ENCODE results near the gene GP1BA. TPM values are rescaled to one million over a fixed set of nuclear protein-coding genes. Genes with fewer than 3 reads are reported as not detected.

GP1BA gene
- total RNA-seq, 4 donors from 2014 or later: not detected

DNA sequence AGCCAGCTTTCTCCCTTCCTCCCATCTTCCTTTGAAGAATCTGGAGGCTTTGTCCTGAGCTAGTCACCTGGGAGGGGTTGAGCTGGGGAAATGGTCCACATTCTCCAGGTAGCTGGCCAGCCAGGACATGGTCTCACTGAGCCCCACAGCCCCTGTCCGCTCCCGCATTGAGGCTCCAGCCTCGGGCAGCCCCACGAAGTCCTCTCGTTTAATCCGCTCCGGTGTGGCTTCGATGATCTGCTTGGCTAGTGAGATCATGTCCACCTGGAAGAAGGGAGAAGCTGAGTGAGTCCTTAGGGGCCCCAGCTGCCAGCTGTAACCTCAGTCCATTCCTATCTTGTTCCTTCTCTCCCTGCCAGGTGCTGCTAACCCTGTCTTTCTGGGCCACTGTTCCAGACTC lies 38.2 kb downstream of the GP1BA start:
- ATAC-seq (ENCODE audit: low FRiP score) (no peak), DNase-seq (ENCODE audit: low spot score) (no peak)
- TF ChIP-seq, protein P1, sequence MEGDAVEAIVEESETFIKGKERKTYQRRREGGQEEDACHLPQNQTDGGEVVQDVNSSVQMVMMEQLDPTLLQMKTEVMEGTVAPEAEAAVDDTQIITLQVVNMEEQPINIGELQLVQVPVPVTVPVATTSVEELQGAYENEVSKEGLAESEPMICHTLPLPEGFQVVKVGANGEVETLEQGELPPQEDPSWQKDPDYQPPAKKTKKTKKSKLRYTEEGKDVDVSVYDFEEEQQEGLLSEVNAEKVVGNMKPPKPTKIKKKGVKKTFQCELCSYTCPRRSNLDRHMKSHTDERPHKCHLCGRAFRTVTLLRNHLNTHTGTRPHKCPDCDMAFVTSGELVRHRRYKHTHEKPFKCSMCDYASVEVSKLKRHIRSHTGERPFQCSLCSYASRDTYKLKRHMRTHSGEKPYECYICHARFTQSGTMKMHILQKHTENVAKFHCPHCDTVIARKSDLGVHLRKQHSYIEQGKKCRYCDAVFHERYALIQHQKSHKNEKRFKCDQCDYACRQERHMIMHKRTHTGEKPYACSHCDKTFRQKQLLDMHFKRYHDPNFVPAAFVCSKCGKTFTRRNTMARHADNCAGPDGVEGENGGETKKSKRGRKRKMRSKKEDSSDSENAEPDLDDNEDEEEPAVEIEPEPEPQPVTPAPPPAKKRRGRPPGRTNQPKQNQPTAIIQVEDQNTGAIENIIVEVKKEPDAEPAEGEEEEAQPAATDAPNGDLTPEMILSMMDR (IDR thresholded peaks at IDR 0.05): no peak

DNA sequence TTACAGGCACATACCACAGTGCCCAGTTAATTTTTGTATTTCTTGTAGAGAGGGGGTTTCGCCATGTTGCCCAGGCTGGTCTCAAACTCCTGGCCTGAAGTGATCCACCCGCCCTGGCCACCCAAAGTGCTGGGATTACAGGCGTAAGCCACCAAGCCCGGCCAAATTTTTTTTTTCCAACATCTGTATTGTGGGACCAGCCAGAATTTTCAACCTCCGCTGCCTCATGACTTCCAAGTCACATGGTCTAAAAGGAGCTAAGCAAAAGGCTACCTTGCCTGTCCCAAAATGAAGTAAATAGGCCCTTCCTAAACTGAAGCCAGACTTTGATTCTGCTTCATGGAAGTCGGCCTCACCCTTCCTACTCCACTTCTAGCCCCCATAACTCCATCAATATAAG lies 39.7 kb downstream of the GP1BA start:
- ATAC-seq (ENCODE audit: low FRiP score) (no peak), DNase-seq (ENCODE audit: low spot score) (no peak)
- TF ChIP-seq, protein P1 (IDR thresholded peaks at IDR 0.05): no peak

DNA sequence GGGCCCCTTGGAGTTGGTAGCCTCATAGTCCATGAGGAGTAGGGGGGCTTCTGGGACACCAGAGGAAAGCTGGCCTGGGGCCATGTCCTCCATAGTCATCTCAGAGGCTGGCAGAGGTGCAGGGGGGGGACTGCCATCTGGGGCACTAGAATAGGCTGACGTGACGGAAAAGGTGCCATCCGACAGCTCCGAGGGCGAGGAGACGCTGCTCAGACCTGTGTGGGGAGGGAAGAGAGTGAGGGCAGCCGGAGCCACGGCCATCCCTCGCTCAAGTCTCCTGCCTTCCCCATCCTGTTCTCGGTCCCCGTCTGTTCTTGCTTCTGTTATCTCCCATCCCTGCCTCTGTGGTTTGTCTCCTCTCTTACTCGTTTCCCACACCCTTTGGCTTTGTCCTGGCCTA lies 40.2 kb downstream of the GP1BA start:
- no peak for DNase-seq (ENCODE audit: low spot score)
- TF ChIP-seq, protein P1 (IDR thresholded peaks at IDR 0.05): no peak
- ATAC-seq (ENCODE audit: low FRiP score): no peak

DNA sequence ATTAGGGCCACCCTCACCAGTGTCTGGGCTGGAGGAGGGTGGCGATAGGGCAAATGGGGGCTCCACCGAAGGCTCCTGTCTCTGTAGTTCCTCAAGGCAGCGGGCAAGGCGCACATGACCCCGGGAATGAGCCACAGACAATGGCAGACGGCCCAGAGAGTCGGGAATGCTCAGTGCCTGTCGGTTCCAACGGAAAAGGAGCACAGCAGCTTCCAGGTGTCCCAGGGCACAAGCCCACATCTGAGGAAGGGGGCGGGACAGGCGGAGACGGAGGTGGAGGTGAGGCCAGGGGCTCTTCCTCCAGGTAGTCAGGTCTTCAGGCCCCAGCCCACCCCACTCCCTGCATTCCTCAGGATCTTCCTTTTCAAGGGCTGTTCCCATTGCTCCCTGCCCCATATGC lies 40.7 kb downstream of the GP1BA start:
- DNase-seq (ENCODE audit: low spot score): no peak
- TF ChIP-seq, protein P1 (IDR thresholded peaks at IDR 0.05): no peak
- no peak for ATAC-seq (ENCODE audit: low FRiP score)

DNA sequence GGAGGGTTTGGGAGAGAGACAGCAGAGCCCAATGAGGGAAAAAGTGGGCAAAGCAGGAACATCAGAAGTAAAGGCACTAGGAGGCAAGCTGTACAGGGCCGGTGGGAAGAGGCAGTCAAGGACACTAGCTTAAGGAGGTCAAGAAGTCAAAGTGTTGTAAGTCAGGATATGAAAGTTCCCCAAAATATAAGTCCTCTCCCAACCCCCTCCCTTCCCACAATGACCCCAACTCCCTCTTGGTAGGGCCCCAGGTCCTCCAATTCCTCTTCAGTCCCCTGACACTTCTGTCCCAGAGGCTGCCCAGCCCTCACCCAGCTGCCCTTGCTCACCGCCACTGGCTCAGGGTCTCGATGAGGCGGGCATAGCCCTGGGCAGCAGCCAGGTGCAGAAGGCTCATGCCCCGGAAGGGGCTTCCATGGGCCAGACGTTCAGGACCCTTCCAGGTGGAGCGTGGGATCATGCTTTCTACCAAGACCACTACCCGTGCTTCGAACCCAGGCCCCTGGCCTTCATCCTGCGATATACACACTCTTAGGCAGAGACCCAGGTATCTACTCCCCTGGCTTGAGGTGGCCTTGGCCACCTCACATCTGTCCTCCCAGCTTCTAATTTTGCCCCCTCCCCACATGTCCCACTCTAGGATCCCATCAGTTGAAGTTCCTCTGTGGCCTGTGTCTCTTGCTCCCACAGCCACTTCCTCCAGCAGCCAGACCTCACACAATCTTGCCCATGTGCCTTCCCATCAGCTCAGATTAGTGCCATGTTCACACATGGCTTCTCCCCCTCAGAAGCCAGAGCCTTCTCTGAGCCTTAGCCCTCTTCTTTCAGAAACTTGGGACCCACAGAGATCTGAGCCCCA lies 41.4 kb downstream of the GP1BA start:
- no peak for DNase-seq (ENCODE audit: low spot score)
- ATAC-seq (ENCODE audit: low FRiP score): no peak
- TF ChIP-seq, protein P1 (IDR thresholded peaks at IDR 0.05): no peak

DNA sequence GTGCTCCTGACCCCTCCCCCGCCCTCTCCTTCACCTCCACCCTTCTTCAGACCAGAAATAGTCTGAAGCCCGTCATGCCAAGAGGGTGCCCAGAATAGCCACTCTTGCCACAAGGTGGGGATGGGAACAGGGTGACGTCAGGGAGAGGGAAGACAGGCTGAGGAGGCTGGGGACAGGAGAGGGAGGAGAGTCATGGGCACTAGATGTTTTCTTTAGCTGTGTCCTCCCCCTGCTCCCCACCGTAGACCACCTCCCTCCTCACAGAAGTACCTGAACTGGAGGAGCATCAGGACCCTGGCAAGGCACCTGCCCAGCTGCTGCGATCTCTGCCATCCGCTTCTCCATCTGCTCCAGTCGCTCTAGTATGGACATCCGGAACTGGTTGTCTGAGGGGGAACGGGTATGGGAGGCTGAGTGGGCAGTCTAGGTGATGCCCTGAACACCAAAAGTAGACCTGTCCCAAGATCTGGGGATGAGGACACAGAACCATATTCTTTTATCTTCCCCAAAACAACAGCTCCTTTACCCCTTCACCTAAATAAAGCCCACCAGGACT lies 42.1 kb downstream of the GP1BA start:
- TF ChIP-seq, protein P1 (IDR thresholded peaks at IDR 0.05): no peak
- no peak for DNase-seq (ENCODE audit: low spot score)
- ATAC-seq (ENCODE audit: low FRiP score): no peak

DNA sequence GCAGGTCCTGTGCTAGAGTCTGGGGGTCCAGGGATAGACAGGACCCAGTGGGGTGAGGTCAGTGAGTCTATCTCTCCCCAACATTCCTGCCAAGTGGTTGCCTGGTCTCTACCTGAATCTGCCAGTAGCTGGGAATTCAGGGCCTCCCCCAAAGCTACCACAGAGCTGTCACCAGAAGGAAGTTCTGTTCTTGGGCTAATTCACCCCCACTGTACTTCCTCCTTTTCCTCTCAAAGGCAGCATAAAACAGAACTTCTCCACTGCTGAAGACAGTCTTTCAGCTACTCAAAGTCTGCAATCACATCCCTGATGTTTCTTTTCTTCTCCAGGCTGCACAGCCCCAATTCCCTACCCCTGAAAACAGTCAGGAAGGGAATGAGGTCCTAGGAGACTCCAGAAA lies 46.6 kb downstream of the GP1BA start:
- ATAC-seq (ENCODE audit: low FRiP score): no peak
- TF ChIP-seq, protein P1 (IDR thresholded peaks at IDR 0.05): no peak
- no peak for DNase-seq (ENCODE audit: low spot score)

Data from omental fat pad (tissue), 4 donors.